DOHH2 (cell line): Measurements from ENCODE around the gene FMNL3.

Source experiments
- EZH2phosphoT487 ChIP-seq: fragments of 200-600 bp; sonication (generic); IDR thresholded peaks from 2 replicates; pipeline ENCODE4 v1.6.1; 2017; ENCODE audit warnings: borderline replicate concordance, mild to moderate bottlenecking, antibody characterized with exemption, low read length, moderate library complexity, mixed read lengths
- TF ChIP-seq, protein P1 (sequence below): fragments of 200-600 bp; sonication (generic); IDR thresholded peaks from one replicate; pipeline ENCODE4 v1.5.1; 2014; ENCODE audit warnings: antibody characterized with exemption, mild to moderate bottlenecking, low read depth, low read length; ENCODE audit not compliant: poor library complexity, severe bottlenecking

DNA sequence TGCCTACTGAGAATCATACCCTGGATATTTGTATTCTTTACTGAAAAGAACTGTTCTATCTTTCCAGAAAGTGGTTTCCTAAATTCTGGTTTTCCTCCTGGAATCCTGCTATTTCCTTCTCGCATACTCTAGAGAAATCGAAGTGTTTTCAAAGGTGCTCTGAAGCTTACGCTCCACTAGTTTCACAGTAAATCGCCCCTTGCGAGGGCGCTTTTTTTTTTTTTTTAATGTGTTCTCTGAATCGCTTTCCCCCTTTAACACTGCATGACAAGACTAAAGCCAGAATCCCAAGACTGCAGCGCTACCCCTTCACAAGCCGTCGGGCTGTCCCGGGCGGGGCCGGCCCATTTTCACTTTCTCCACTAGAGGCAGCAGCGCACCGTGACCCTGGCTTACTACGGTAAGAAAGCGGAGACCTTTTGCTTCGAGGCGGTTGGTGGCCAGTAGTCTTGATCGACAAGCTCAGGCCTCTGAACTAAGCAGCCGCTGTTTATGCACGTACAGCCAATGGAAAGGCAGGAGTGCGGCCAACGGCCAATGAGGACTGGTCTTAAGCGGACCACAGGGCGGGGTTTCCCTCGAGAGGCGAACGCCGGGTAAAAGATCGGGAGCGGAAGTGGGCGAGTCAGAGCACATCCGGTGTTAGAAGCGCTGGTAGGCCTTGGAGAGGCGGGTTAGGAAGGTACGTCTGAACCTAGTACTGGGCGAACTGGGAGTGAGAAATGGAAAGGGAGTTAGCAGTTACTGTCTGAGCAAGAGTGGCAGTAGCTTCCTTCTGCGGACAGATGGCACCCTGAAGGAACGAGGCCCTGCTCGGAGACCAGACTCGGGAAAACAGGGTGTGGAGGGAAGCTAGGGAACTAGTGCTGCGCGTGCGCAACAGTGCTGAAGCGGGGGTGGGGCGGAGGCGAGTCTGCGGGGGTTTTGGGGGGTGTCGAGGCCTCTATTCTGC is 34.0 kb upstream of the FMNL3 start, which contains the start of gene TMBIM6:
- TF ChIP-seq EZH2phosphoT487: no peak
- TF ChIP-seq, protein P1, sequence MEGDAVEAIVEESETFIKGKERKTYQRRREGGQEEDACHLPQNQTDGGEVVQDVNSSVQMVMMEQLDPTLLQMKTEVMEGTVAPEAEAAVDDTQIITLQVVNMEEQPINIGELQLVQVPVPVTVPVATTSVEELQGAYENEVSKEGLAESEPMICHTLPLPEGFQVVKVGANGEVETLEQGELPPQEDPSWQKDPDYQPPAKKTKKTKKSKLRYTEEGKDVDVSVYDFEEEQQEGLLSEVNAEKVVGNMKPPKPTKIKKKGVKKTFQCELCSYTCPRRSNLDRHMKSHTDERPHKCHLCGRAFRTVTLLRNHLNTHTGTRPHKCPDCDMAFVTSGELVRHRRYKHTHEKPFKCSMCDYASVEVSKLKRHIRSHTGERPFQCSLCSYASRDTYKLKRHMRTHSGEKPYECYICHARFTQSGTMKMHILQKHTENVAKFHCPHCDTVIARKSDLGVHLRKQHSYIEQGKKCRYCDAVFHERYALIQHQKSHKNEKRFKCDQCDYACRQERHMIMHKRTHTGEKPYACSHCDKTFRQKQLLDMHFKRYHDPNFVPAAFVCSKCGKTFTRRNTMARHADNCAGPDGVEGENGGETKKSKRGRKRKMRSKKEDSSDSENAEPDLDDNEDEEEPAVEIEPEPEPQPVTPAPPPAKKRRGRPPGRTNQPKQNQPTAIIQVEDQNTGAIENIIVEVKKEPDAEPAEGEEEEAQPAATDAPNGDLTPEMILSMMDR: peak; percentile 96
